GM19238 (cell line): ENCODE measurements around the gene AGXT2.
"Not testable (repeated sequence)": the region's sequence is repeated elsewhere in the genome, so short reads cannot be mapped to it uniquely, and the experiment has no call there.

Experiments
- DNase-seq: peaks from one replicate; pipeline ENCODE4 v3.0.0; 2011; ENCODE audit warnings: low spot score; ENCODE audit not compliant: insufficient read length

Gene AGXT2

DNA sequence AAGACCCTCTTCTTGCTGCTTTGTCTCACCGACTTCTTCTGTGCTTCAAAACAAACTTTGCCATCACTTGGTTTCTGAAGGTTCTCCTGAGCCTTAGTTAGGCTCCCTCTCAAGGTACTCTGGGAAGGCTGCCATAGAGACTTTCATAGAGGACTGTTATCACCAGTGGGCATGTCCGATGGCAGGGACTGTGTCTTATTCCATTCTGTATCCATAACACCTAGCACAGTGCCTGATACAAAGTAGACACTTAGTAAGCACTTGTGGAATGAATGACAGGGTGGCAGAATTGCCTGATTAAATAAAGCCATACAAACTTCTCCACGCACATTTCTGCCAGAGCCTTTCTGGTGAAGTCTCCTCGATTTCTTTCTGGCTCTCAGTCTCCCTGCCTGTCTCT lies 32.7 kb downstream of the AGXT2 start:
- no peak for DNase-seq

DNA sequence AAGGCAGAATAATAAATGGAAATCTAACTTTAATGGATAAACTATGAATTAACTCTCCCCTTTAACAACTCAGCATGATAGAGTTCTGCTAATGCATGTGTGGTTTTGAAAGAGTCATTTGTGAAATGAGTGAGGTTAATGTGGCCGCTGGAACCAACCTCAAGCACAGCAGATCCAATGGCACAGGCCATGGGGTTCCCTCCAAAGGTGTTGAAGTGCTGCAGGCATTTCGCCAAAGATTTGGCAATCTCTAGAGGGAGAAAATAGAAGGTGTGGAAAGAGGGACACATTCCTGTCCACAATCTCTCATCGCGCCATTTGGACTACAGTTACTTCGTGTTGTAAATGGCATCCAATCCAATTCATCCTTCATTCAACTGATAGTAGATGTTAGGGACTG lies 35.0 kb downstream of the AGXT2 start:
- no peak for DNase-seq

DNA sequence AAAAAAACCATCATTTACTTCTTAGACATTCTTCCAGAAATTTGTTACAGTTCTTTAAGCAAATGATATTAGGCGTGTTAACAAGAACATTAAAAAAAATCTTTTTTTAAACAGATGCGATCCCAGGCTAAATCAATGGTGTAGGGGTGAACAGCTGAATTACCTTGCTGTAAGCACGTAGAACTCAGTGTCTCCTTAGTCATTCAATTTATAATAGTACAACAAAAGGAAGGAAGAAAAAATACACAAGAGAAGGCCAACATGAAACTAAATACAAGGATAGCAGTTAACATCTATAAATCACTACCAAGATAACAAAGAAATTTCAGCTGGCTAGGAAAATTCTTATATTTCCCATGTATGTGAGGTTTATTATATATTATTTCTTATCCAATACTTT lies 35.4 kb downstream of the AGXT2 start:
- DNase-seq = no peak

DNA sequence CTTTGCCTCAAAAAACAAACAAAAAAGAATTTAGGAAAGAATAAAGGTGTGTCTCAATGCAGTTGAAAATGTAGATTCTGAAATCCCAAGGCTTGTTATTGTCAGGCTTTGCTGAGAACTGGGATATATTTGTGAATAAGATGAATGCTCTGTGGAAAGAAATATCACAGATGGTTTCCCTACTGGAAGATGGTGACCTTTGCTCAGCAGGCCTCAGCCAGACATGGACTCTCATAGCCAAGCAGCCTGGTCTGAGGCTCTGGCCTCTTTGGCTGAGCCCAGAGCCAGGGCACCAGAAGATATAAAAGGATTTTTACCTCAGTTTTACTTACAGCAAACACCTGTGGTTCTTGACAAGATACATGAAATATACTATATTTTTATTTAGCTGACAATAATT lies 37.1 kb downstream of the AGXT2 start:
- no peak for DNase-seq

DNA sequence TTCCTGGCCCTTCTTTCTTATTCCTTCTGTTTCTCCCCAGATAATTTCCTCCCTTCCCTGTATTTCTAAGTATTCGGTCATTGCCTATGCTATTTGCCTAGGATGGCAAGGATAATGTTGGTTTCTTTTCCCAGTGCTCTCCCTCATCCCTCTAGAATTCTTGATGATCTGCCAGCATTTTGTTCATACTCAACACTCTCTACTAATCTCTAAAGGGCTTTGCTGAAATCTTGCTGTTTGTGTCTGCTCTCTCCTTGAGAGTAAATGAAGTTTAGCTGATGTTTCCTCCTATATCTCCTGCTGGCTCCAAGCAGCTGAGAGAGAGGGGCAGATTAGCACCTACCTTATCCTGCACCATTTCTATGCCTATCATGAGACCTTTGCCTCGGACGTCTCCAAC lies 38.1 kb downstream of the AGXT2 start:
- no peak for DNase-seq

DNA sequence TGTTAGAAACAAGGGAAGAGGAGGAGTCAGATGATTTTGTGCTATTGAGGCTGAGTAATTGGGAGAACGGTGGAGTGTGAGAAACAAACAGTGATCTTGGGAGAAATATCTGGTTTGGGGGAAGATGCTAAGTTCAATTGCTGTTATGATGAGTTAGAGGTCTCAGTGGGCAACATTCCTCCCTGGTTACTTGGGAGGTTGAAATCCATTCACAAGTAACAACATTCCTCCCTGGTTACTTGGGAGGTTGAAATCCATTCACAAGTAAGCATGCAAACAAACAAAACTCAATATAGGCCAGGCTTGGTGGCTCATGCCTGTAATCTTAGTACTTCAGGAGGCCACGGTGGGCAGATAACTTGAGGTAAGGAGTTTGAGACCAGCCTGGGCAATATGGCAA lies 38.7 kb downstream of the AGXT2 start:
- DNase-seq = no peak

DNA sequence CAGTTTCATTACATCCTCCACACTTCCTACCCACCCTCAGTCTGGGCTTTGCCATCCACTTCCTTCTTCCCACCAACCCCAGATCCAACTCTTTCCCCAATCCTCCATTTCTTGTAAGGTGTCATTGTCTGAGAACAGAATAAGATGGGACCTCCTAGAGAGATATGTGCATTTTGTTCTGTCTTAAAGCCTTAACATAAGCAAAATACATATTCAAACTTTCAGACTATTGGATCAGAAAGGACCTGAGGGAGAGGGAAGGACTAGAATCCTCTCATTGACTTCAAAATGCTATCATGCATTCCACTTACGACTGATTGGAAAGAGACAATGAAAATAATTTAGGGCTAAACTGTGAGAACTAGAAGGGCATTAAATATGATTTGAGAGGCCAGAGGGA lies 43.0 kb downstream of the AGXT2 start:
- DNase-seq = no peak

DNA sequence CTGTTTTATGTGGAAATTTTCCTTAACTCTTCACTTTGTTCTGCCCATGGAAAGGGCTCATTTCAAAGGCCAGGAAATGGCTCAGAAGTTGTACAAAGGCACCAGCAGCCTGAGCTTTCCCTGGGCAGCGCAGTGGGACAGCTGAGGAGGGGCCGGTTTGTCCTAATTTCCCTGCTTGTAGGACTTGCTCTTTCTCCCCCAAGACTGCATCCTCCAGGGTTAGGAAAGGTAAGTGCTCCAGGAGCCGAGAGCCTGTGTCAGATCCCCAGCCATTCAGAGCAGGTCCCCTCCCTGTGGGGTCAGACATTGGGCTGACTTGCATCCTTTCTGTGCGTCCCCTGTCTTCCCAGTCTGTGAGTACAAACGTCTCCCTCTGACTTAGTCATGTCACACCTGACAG lies 43.5 kb downstream of the AGXT2 start:
- DNase-seq = no peak

DNA sequence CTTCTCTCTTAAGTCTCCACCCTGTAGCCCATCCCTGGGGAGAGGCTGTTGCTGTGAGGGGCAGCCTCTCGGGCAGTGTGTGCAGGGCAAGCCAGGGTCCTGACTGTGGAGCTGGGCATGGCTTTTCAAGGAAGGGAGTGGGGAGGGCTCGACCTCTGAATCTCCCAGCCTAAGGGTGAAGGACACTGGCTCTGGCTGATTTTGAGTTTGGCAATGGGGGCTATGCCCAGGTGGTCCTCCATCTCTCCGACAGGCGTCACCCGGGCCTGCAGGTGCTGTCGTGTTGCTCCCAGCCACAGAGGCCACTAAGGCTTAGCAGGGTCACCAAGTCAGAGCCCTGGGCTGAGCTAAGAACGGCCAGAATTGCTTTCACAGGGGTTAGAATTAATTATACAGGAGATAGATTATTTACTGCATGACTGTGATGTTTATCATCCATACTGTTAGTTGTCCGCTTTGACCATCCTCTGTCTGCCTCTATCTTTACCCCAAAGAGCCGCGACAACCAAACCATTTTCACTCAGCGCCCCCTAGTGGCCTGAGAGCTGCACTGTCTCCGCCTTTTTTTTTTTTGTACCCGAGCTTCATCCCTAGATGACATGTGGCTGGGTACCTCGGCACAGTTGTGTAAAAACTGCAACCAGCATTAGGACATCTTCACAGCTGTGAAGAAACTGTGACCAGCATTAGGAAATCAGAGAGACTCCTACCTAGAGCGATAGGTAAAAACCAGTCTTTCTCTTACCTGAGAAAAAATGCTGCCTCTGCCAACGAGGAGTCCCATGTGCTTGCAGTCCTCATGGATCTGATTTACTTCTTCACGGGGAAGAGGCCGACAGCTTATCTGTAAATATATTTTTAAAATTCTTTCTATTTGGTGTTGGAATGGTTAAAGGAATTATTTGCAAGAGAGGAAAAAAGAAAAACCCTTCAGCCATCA lies 44.5 kb downstream of the AGXT2 start:
- peak; percentile 66 for DNase-seq

DNA sequence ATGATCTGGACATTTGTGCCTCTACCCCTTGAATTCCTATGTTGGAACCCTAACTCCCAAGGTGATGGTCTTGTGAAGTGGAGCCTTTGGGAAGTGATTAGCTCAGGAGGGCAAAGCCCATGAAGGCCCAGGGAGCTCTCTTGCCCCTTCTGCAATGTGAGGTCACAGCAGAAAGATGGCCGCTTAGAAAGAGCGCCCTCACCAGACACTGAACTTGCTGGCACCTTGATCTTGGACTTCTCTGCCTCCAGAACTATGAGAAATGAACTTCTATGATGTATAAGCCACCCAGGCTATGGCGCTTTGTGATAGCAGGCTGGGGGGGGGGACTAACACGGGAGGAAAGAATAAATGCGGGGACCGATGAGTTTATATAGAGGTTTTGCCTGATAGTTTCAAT lies 45.3 kb downstream of the AGXT2 start:
- no peak for DNase-seq

DNA sequence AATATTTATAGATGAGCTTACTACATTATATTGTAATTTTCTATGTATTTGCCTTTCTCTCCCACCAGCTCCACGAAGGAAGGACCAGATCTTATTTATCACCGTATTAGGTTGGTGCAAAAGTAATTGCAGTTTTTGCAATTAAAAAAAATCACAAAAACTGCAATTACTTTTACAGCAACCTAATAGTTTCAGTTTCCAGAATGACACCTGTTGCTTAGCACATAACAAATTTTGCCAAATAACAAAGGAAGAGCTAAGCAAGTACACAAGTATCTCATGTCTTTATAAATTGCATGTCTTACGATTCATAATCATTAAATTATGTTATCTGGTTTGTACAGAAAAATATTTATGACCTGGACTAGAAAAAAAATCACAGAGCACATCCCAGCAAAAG lies 45.9 kb downstream of the AGXT2 start:
- DNase-seq = no peak

DNA sequence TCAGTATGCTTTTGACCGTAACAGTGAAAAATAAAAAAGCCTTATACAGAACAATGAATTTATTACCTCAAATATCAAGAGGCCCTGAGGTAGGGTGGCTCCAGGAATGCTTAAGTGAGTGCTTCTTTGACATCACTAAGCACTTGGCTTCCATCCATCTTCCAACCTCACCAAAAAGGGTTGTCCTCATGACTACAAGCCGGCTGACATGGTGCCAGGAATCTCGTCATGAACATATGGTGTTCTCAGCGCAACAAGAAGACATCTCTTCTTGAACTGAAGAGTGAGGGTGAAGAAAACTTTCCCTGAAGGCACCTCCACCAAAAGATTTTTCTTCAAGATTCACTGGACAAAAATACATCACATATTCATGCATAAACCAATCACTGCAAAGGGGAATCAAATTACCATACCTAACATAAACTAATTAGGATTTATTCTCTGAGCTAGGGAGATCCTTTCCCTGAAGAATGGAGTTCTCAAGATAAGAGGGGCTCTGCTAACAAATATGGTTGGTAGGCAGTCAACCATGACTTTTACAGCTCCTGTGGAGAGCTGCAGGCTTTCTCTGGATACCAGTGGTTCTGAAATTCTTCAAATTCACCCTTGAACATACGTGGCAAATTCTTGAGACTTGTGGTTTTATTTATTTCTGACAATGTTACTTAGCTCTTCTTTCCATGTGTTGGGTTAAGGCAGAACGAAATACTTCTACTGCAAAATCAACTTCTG lies 49.5 kb downstream of the AGXT2 start:
- no peak for DNase-seq

DNA sequence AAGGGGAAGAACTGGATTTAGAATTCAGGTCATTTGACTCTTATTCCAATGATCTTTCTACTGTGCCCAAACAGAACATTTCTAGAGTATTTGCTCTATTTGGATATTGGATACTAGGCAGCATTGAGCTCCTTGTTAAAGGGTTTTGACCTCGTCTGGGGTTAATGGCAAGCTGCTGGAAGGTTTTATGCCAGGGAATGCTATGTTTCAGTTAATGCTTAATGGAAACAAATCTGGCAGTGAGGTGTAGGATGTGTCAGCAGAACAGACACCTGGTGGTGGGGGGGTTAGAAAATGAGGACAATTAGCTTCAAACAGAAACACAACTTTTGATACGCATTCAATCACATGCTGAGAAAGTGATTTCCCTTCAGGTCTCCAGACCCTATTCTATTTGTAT lies 51.5 kb downstream of the AGXT2 start:
- DNase-seq = no peak

DNA sequence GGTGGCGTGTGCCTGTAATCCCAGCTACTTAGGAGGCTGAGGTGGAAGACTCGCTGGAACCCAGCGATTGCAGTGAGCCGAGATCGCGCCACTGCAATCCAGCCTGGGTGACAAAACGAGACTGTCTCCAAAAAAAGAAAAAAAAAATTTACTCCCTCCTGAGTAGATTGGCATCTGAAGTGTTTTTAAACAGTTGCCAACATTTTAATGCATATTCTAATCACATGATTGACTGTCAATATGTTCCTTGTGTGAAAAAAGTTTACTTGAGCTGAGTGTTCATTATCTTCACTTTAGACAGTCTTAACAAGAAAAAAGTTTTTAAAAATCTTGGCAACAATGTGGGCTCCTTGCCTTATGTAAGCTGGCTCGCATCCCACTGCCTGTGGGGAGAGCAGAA lies 53.8 kb downstream of the AGXT2 start:
- no peak for DNase-seq

DNA sequence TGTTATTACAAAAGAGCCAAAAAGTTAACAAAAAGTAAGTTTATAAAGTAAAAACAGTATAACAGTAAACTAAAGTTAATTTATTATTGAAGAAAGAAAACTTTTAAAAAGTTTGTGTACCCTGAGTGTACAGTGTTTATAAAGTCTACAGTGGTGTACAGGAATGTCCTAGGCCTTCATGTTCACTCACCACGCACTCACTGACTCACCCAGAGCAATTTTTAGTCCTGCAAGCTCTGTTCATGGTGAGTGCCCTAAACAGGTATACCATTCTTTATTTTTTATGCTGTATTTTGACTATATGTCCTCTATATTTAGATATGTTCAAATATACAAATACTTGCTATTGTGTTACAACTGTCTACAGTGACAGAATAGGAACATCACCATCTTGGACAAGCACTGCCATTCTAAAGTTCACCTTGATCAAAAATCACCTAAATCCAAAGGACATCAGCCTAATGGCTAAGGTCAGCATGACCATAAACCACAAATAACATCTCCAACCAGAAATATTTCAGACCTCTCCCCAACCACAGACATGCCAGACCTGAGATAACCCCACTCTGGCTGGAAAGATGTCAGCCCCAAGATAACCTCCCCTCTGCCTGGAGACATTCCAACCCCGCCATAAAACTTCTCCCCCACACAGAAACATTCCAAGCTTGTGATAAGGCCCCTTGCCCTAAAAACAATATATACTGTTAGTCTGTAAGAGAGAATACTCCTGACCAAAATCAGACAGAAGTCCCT lies 56.1 kb downstream of the AGXT2 start:
- DNase-seq = no peak

DNA sequence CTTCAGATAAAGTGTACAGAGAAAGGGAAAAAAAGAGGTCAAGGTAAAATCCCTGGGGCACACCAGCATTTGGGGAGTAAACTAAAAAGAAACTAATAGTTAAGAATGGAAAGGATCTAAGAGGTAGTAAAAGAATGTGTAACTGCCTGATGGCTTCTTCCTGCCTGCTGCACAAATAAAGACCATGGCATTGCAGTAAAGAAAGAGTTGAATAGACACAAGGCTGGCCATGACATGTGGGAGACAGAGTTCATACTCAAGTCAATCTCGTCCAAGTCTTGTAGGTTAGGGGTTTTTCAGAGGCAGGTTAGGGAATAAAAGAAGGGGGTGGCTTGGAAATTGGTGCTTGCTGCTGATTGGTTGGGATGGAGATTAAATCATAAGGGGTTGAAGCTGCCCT lies 60.8 kb downstream of the AGXT2 start:
- DNase-seq = no peak

DNA sequence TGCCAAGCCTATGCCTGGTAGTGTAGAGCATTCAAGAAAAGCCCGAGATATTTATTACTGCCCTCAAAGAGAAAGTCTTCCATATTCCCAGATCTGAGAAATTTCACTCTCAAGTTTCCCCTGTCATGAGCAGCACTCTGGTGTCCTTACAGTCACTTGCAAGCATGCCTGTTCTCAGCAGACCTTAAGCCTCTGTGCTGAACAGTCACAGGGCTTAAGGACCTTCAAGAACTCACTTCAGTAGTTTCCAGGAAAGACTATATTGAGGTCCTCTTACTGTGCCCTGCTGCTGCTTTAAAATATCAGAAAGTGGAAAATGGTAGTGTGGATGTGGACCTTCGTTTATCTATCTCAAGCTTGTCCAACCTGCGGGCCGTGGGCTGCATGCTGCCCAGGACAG lies 64.9 kb downstream of the AGXT2 start:
- no peak for DNase-seq

DNA sequence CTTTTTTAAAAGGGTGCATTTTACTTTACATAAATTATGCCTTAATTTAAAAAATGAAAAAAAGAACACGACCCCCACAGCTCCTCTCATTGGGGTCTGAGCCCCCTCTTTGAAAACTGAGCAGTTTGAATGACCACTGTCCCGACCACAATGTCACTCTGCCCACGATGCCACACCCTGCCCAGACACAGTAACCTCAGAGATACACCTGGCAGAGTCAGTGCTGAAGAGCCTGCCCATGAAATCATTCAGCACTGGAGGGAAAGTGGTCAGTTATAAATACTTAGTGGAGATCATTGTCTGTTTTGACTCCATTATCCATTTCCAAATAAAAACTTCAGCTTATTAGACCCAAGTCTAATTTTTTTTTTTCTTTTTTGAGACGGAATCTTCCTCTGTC lies 69.1 kb downstream of the AGXT2 start:
- no peak for DNase-seq

DNA sequence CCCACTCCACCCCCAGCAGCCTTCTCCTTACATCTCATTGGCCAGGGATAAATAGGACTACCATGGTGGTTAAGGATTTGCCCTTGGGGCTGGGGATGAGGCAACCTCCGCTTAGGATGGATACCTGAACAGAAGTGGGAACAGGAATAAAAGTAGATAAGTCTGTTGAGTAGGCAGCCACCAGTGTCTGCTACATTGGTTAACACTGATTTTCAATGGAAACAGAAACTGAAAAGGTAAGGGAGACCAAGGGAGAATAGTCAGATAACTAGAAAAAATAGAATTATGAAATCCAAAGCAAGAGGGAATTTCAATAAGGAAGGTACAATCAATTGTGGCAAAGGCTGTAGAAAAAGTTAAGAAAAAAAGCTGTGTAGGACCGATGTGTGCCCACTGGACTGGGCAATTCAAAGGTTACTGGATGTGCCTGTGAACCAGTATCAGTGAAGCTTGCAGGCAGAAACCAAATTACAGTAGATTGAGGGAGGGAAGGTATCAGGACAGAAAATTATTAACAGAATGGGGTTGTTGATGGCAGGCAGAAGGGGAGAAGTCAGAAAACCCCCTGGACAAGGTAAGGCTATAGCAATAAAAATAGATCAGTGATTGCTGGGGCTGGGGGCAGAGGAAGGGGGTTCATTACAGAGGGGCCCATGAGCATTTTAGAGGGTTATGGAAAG lies 69.7 kb downstream of the AGXT2 start:
- DNase-seq = peak; percentile 19

DNA sequence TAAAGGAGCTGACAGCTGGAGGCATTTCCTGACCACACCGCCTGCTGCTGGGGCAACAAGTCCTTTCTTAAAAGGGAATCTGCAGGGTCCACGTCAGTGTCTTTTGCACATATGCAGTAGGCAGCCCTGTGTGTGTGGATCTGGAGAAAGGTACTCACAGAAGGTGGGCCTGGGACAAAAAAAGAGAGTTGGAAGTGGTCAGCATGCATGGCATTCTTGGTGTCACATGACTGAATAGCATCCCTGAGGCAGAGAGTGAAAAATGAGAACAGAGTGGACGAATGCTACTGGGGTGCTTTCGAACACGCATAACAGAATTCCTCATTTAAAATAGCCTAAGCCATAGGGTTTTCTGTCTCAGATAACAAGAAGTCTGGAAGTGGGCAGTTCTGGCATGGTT lies 71.4 kb downstream of the AGXT2 start:
- no peak for DNase-seq

DNA sequence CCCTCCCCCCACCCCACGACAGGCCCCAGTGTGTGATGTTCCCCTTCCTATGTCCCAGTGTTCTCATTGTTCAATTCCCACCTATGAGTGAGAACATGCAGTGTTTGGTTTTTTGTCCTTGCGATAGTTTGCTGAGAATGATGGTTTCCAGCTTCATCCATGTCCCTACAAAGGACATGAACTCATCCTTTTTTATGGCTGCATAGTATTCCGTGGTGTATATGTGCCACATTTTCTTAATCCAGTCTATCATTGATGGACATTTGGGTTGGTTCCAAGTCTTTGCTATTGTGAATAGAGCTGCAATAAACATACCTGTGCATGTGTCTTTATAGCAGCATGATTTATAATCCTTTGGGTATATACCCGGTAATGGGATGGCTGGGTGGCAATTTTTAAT lies 76.1 kb downstream of the AGXT2 start:
- DNase-seq = not testable (repeated sequence)

DNA sequence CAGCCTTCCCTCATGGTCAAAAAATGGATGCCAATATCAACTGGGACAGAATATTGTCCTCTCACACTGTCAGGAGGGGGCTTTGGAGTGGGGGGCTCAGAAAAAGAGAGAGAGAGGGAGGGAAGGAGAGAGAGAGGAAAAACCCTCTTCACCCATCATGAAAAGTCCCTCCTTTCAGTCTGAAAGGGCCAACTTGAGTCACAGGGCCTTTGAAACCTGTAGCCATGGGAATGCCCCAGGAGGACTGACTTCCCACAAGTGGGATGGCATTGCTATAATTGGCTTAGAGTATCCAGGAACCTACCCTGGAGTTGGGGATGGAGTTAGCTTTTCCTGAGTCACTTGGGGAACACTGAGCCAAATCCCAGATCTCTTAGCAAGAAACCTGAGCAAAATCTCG lies 77.2 kb downstream of the AGXT2 start:
- no peak for DNase-seq
